K562 (cell line): ENCODE results near the gene ZNF775. TPM values are rescaled to one million over a fixed set of nuclear protein-coding genes. Genes with fewer than 3 reads are reported as not detected.

Experiments used
- AFF1 ChIP-seq, 2 experiments: fragments of 450-650 bp; IDR thresholded peaks; 2 replicates each; pipeline ENCODE4 v1.6.1; 2018; ENCODE audit warnings: mild to moderate bottlenecking in 2 of 2, low read depth in 1 of 2; ENCODE audit not compliant: partially characterized antibody in 2 of 2
- ATF3 ChIP-seq, 2 experiments: fragments of 450-650 bp in 1 of 2; sonication (generic) in 1 of 2; formaldehyde crosslinking in 1 of 2; IDR thresholded peaks in 1 of 2; conservative IDR thresholded peaks in 1 of 2; 2 replicates each; pipeline versions ENCODE4 v1.6.1 to v1.8.1; 2016 to 2023; ENCODE audit warnings: mild to moderate bottlenecking in 2 of 2, moderate library complexity in 2 of 2, inconsistent platforms in 1 of 2, missing genetic modification reagents in 1 of 2
- CHD4 ChIP-seq: fragments of 200-600 bp; sonication (generic); IDR thresholded peaks from 3 replicates; pipeline ENCODE4 v1.6.1; 2012; ENCODE audit warnings: low read depth, mild to moderate bottlenecking, mixed read lengths, low read length, inconsistent platforms; ENCODE audit not compliant: insufficient read depth, insufficient replicate concordance, poor library complexity, severe bottlenecking
- CXXC5 ChIP-seq: fragments of 250-450 bp; sonication (Bioruptor Pico); IDR thresholded peaks from 2 replicates; pipeline ENCODE4 v1.8.0; 2022; ENCODE audit warnings: inconsistent platforms, mild to moderate bottlenecking, moderate library complexity
- E4F1 ChIP-seq: fragments of 250-450 bp; sonication (Bioruptor Pico); IDR thresholded peaks from 2 replicates; pipeline ENCODE4 v1.5.0; 2021; ENCODE audit warnings: mild to moderate bottlenecking, borderline replicate concordance
- ELK3 ChIP-seq: fragments of 450-650 bp; formaldehyde crosslinking; IDR thresholded peaks from 2 replicates; pipeline ENCODE4 v1.4.0; 2020; ENCODE audit warnings: mild to moderate bottlenecking
- HMGN3 ChIP-seq: IDR thresholded peaks from 2 replicates; pipeline ENCODE4 v1.6.1; 2011; ENCODE audit warnings: borderline replicate concordance, low read depth, mild to moderate bottlenecking, mixed read lengths, low read length; ENCODE audit not compliant: insufficient read length; ENCODE audit errors: extremely low read depth
- LCOR ChIP-seq: sonication (generic); formaldehyde crosslinking; IDR thresholded peaks from 2 replicates; pipeline ENCODE4 v1.8.0; 2022; ENCODE audit warnings: mild to moderate bottlenecking, missing genetic modification reagents
- NFYB ChIP-seq: IDR thresholded peaks from 2 replicates; pipeline ENCODE4 v1.6.1; 2011; ENCODE audit warnings: mild to moderate bottlenecking, moderate library complexity; ENCODE audit not compliant: insufficient read length; ENCODE audit errors: extremely low read depth
- NR2F6 ChIP-seq: fragments of 450-650 bp; formaldehyde crosslinking; IDR thresholded peaks from 2 replicates; pipeline ENCODE4 v1.4.0; 2020; ENCODE audit warnings: mild to moderate bottlenecking
- RBM22 ChIP-seq: fragments of 200-400 bp; formaldehyde crosslinking; IDR thresholded peaks from 2 replicates; pipeline ENCODE4 v1.6.1; 2018; ENCODE audit warnings: low read length, low read depth; ENCODE audit not compliant: poor library complexity, severe bottlenecking
- SFPQ ChIP-seq: fragments of 200-400 bp; formaldehyde crosslinking; IDR thresholded peaks from 2 replicates; pipeline ENCODE4 v1.6.1; 2017; ENCODE audit warnings: mild to moderate bottlenecking, low read depth, low read length, moderate library complexity
- TARDBP ChIP-seq: fragments of 450-650 bp; IDR thresholded peaks from 2 replicates; pipeline ENCODE4 v1.6.1; 2016
- ZNF263 ChIP-seq: sonication (generic); formaldehyde crosslinking; IDR thresholded peaks from 2 replicates; pipeline ENCODE4 v1.8.0; 2022; ENCODE audit warnings: mild to moderate bottlenecking, missing genetic modification reagents, borderline replicate concordance
- ZNF507 ChIP-seq: conservative IDR thresholded peaks from 2 replicates; pipeline ENCODE4 v1.6.1; 2017; ENCODE audit warnings: missing genetic modification characterization, missing compliant biosample characterization
- polyA plus RNA-seq, 8 experiments: library from polyadenylated mRNA; depleted of rRNA in 4 of 8; stranded (reverse) in 5 of 8; unstranded in 3 of 8; fragments of >200 nt; fragmentation: Nextera tagmentation in 2 of 8; fragmentation: Illumina TruSeq in 1 of 8; extraction: Ambion mirVana in 2 of 8; extraction: Trizol in 1 of 8; gene quantifications; 2 replicates each; pipeline versions ENCODE4 v1.2.1 to v1.2.3, GENCODE V29; 2011 to 2014; ENCODE audit warnings: inconsistent platforms in 1 of 8, missing spikeins in 1 of 8
- total RNA-seq, 7 experiments: library from RNA; depleted of rRNA in 6 of 7; stranded (reverse); fragments of >200 nt in 6 of 7; fragmentation: Illumina TruSeq in 2 of 7; extraction: Trizol in 2 of 7; gene quantifications; 2 replicates each; pipeline versions ENCODE4 v1.2.1 to v1.2.3, GENCODE V29; 2011 to 2021; ENCODE audit warnings: low replicate concordance in 1 of 7

Gene ZNF775
- total and polyA plus RNA-seq, 9 of the 15 experiments (the other 6 are each of a cell fraction or from before 2014, with no cell fraction given) = 0.04 to 18.7 (median 4.9) TPM

GRCh38 chr7:150356265-150356897 is 22.7 kb upstream of the ZNF775 start (continued):
- TF ChIP-seq E4F1 (CRISPR knock-in tag) (no peak), RBM22 (no peak), ATF3 (IDR thresholded peaks at IDR 0.05) (no peak), ATF3 (CRISPR knock-in tag; conservative IDR thresholded peaks at IDR 0.05) (no peak), ELK3 (CRISPR knock-in tag) (no peak), LCOR (no peak), ZNF507 (tag) (no peak), TARDBP (peak; percentile 16; the same call in 1 of the 2 replicates), NR2F6 (CRISPR knock-in tag) (no peak), ZNF263 (CRISPR knock-in tag) (no peak), NFYB (no peak), HMGN3 (no peak), SFPQ (no peak), CHD4 (peak; percentile 56), CXXC5 (CRISPR knock-in tag) (0 out of 2 replicates have a peak, but pooled peaks have one; percentile 6), AFF1 (IDR thresholded peaks at IDR 0.05; ENCODE audit: low read depth in 1 of 2, partially characterized antibody in 2 of 2) (peak in 1 of 2 experiments; percentile 73)
